ENCODE data around the gene STRBP. TPM values are rescaled to one million over a fixed set of nuclear protein-coding genes. Genes with fewer than 3 reads are reported as not detected.

The STRBP gene
- total RNA-seq, 1 donor from 2014 or later: 13.0 TPM

GRCh38 chr9:123164285-123164684 is 104.1 kb downstream of the STRBP start:
- ATAC-seq (no peak), DNase-seq (ENCODE audit: low spot score) (no peak)
- intact Hi-C loops (cut with DNase I): no loop called here

- intact Hi-C loops (cut with DNase I): no loop called here
- ATAC-seq (no peak), DNase-seq (ENCODE audit: low spot score) (no peak)
Measured at GRCh38 chr9:123162791-123163345, 105.5 kb downstream of the STRBP start.

- ATAC-seq (no peak), DNase-seq (ENCODE audit: low spot score) (no peak)
- intact Hi-C loops (cut with DNase I): no loop called here
Measured at GRCh38 chr9:123162360-123162759, 106.0 kb downstream of the STRBP start.

GRCh38 chr9:123157221-123157620 is 111.2 kb downstream of the STRBP start:
- no peak for ATAC-seq
- DNase-seq (ENCODE audit: low spot score): no peak

GRCh38 chr9:123150708-123151503 is 117.5 kb downstream of the STRBP start:
- DNase-seq (ENCODE audit: low spot score) (no peak), ATAC-seq (no peak)
- intact Hi-C loops (cut with DNase I): no loop called here

More at GRCh38 chr9:123157221-123157620, 111.2 kb downstream of the STRBP start:
- intact Hi-C loops (cut with DNase I): no loop called here

GRCh38 chr9:123149067-123149466 is 119.3 kb downstream of the STRBP start:
- intact Hi-C loops (cut with DNase I): no loop called here
- no peak for ATAC-seq
- DNase-seq (ENCODE audit: low spot score): no peak

- intact Hi-C loops (cut with DNase I): no loop called here
- ATAC-seq (no peak), DNase-seq (ENCODE audit: low spot score) (no peak)
Measured at GRCh38 chr9:123138163-123138562, 130.2 kb downstream of the STRBP start.

- no peak for ATAC-seq
- no peak for DNase-seq (ENCODE audit: low spot score)
- intact Hi-C loops (cut with DNase I): no loop called here
Measured at GRCh38 chr9:123135430-123135829, 133.0 kb downstream of the STRBP start.

- ATAC-seq: no peak
- DNase-seq (ENCODE audit: low spot score): no peak
- intact Hi-C loops (cut with DNase I): no loop called here
Measured at GRCh38 chr9:123132696-123133095, 135.7 kb downstream of the STRBP start.

GRCh38 chr9:123131993-123132392 is 136.4 kb downstream of the STRBP start:
- DNase-seq (ENCODE audit: low spot score): no peak
- intact Hi-C loops (cut with DNase I): no loop called here
- no peak for ATAC-seq

GRCh38 chr9:123131258-123131657 is 137.1 kb downstream of the STRBP start:
- ATAC-seq (no peak), DNase-seq (ENCODE audit: low spot score) (no peak)
- intact Hi-C loops (cut with DNase I): no loop called here

GRCh38 chr9:123129423-123129822 is 139.0 kb downstream of the STRBP start:
- intact Hi-C loops (cut with DNase I): no loop called here
- ATAC-seq: no peak
- DNase-seq (ENCODE audit: low spot score): no peak

GRCh38 chr9:123128591-123128990 is 139.8 kb downstream of the STRBP start:
- intact Hi-C loops (cut with DNase I): no loop called here
- ATAC-seq (no peak), DNase-seq (ENCODE audit: low spot score) (no peak)

GRCh38 chr9:123127512-123128075 is 140.8 kb downstream of the STRBP start:
- no peak for ATAC-seq
- intact Hi-C loops (cut with DNase I): no loop called here
- no peak for DNase-seq (ENCODE audit: low spot score)

GRCh38 chr9:123121457-123121856 is 146.9 kb downstream of the STRBP start:
- intact Hi-C loops (cut with DNase I): no loop called here

GRCh38 chr9:123120953-123121352 is 147.4 kb downstream of the STRBP start:
- ATAC-seq: no peak
- intact Hi-C loops (cut with DNase I): no loop called here

More at GRCh38 chr9:123121457-123121856, 146.9 kb downstream of the STRBP start:
- DNase-seq (ENCODE audit: low spot score): no peak
- no peak for ATAC-seq

GRCh38 chr9:123120131-123120530 is 148.3 kb downstream of the STRBP start:
- ATAC-seq (no peak), DNase-seq (ENCODE audit: low spot score) (no peak)
- intact Hi-C loops (cut with DNase I): no loop called here

More at GRCh38 chr9:123120953-123121352, 147.4 kb downstream of the STRBP start:
- DNase-seq (ENCODE audit: low spot score): no peak

GRCh38 chr9:123119566-123119965 is 148.8 kb downstream of the STRBP start:
- intact Hi-C loops (cut with DNase I): no loop called here
- DNase-seq (ENCODE audit: low spot score) (no peak), ATAC-seq (no peak)

GRCh38 chr9:123116036-123116435 is 152.3 kb downstream of the STRBP start:
- intact Hi-C loops (cut with DNase I): no loop called here
- DNase-seq (ENCODE audit: low spot score) (no peak), ATAC-seq (no peak)

- DNase-seq (ENCODE audit: low spot score) (no peak), ATAC-seq (no peak)
- intact Hi-C loops (cut with DNase I): no loop called here
Measured at GRCh38 chr9:123115146-123115913, 153.1 kb downstream of the STRBP start.
